ENCODE measurements around the gene SRGAP2B.
"Not testable (repeated sequence)": the region's sequence is repeated elsewhere in the genome, so short reads cannot be mapped to it uniquely, and the experiment has no call there.

Gene SRGAP2B

GRCh38 chr1:145112703-145113102, 17.6 kb upstream of the SRGAP2B start:
- not testable (repeated sequence) for H3K27ac Mint-ChIP-seq, H3K4me3 Mint-ChIP-seq

DNA sequence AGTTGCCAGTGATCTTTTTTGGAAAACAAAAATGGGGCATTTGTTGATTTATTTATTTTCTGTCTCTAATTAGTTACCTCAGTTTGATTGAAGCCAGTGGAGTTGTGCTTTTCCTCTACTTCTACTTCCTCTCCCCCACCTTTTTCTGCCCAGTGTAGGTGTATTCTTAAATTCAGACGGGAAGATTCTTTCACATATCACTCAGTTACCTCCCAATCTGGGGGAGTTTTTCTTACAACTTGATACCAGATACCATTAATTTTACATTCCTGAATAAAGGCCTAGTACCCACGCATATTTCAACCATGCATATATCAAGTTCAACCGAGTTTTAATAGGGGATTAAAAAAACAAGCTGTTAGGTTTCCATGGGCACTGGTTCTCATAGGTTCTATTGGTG, 16.5 kb upstream of the SRGAP2B start:
- H3K36me3 Mint-ChIP-seq (ENCODE audit: low read depth); H3K4me3 Mint-ChIP-seq; H3K4me1 Mint-ChIP-seq; H3K27ac Mint-ChIP-seq; H3K27me3 Mint-ChIP-seq (ENCODE audit: low read depth); H3K9me3 Mint-ChIP-seq: not testable (repeated sequence)

More at GRCh38 chr1:145112703-145113102, 17.6 kb upstream of the SRGAP2B start:
- not testable (repeated sequence) for H3K9me3 Mint-ChIP-seq; H3K36me3 Mint-ChIP-seq (ENCODE audit: low read depth); H3K27me3 Mint-ChIP-seq (ENCODE audit: low read depth); H3K4me1 Mint-ChIP-seq

DNA sequence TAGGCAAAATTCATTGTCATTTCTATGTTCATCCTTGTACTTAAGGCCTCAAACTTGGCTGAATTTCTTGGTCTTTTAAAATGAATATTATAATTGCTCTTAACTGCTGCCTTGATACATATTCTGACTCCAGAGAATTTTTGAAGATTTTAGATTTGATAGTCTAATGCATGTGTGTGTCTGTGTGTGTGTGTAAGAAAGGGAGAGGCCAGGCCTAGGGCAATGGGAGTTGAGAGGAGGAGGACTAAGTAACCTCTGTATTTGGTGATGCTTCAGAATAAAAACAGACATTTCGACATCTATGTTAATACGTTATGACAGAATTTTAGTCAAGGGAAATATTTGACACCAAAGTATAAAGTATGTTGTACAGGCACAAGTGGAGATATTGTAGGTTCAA, 8.2 kb upstream of the SRGAP2B start:
- not testable (repeated sequence) for H3K9me3 Mint-ChIP-seq; H3K4me1 Mint-ChIP-seq; H3K27me3 Mint-ChIP-seq (ENCODE audit: low read depth); H3K4me3 Mint-ChIP-seq; H3K27ac Mint-ChIP-seq; H3K36me3 Mint-ChIP-seq (ENCODE audit: low read depth)

- H3K4me3 Mint-ChIP-seq; H3K36me3 Mint-ChIP-seq (ENCODE audit: low read depth); H3K27ac Mint-ChIP-seq; H3K27me3 Mint-ChIP-seq (ENCODE audit: low read depth); H3K4me1 Mint-ChIP-seq; H3K9me3 Mint-ChIP-seq: not testable (repeated sequence)
Measured at GRCh38 chr1:145101725-145102124, 6.6 kb upstream of the SRGAP2B start.

DNA sequence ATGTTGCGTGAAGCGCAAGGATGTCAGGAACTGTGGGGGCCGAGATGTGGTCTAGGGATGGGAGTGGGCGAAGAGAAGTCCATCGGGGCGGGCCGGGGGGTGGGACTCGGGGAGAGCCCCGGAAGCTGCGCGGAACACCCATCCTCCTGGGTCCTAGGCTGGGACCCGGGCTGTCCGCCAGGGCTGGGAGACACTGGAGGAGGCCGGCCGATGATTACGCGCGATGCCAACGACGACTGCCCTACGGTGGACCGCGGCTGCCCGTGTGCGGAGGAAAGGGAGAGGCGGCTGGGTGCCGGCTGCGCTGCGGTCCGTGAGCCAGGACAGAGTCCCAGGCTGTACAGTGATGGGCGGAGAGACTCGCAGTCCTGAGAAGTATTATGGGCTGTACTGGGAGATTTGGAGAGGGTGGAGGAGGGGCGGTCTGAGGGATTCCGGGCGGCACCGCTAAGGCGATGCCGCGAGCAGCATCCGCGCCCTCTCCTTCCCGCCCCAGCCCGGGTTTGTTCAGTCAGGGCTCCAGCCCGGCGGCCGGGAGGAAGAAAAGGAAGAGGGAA, 395 bp downstream of the SRGAP2B start:
- H3K9me3 Mint-ChIP-seq; H3K36me3 Mint-ChIP-seq (ENCODE audit: low read depth); H3K27me3 Mint-ChIP-seq (ENCODE audit: low read depth); H3K27ac Mint-ChIP-seq; H3K4me1 Mint-ChIP-seq: not testable (repeated sequence)
- peak overlapping the region in 2 of 3 experiments; percentile 58 to 68 for H3K4me3 Mint-ChIP-seq

DNA sequence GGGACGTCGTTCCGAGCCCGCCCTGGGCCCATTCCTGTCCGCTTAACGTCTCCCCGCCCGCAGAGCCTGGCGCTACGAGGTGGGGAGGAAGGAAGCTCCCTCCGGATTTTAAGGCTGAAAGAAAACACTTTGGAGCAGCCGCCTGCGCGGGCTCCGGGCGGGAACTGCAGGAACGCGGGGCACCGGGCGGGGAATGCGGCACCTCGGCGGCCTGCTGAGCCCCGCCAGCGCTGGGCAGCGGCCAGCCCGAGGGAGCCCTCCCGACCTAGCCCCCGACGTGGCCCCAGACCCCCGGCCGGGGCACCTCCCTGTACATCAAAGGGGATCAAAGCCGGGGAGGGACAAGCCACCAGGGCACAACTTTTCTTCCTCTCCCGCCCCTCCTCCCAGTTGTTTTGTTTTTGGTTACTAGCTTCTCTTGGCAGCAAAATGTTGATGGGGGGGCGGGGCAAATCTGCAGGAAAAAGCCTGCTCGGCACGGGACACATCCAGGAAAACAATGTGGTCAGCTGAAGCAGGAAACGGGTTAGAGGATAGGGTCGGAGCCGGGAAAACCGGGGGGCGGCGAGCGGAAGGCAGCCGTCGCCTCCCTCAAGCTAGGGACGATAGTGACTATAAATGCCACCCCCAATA, 1.5 kb downstream of the SRGAP2B start:
- not testable (repeated sequence) for H3K4me1 Mint-ChIP-seq; H3K36me3 Mint-ChIP-seq (ENCODE audit: low read depth); H3K9me3 Mint-ChIP-seq; H3K27me3 Mint-ChIP-seq (ENCODE audit: low read depth)
- Mint-ChIP-seq H3K4me3 (peak overlapping the region; percentile 95 to 98 (median 97)), H3K27ac (peak overlapping the region in 2 of 3 experiments; percentile 81 to 90)

- H3K9me3 Mint-ChIP-seq; H3K27me3 Mint-ChIP-seq (ENCODE audit: low read depth); H3K4me1 Mint-ChIP-seq; H3K4me3 Mint-ChIP-seq; H3K36me3 Mint-ChIP-seq (ENCODE audit: low read depth); H3K27ac Mint-ChIP-seq: not testable (repeated sequence)
Measured at GRCh38 chr1:145082483-145083255, 12.5 kb downstream of the SRGAP2B start.

- H3K4me3 Mint-ChIP-seq; H3K4me1 Mint-ChIP-seq; H3K9me3 Mint-ChIP-seq; H3K27ac Mint-ChIP-seq; H3K27me3 Mint-ChIP-seq (ENCODE audit: low read depth); H3K36me3 Mint-ChIP-seq (ENCODE audit: low read depth): not testable (repeated sequence)
Measured at GRCh38 chr1:145080193-145080592, 14.9 kb downstream of the SRGAP2B start.

- H3K4me1 Mint-ChIP-seq; H3K27ac Mint-ChIP-seq; H3K4me3 Mint-ChIP-seq; H3K36me3 Mint-ChIP-seq (ENCODE audit: low read depth); H3K27me3 Mint-ChIP-seq (ENCODE audit: low read depth); H3K9me3 Mint-ChIP-seq: not testable (repeated sequence)
Measured at GRCh38 chr1:145079737-145080136, 15.4 kb downstream of the SRGAP2B start.

- not testable (repeated sequence) for H3K4me3 Mint-ChIP-seq; H3K27me3 Mint-ChIP-seq (ENCODE audit: low read depth); H3K27ac Mint-ChIP-seq
Measured at GRCh38 chr1:145078787-145079370, 16.2 kb downstream of the SRGAP2B start.

DNA sequence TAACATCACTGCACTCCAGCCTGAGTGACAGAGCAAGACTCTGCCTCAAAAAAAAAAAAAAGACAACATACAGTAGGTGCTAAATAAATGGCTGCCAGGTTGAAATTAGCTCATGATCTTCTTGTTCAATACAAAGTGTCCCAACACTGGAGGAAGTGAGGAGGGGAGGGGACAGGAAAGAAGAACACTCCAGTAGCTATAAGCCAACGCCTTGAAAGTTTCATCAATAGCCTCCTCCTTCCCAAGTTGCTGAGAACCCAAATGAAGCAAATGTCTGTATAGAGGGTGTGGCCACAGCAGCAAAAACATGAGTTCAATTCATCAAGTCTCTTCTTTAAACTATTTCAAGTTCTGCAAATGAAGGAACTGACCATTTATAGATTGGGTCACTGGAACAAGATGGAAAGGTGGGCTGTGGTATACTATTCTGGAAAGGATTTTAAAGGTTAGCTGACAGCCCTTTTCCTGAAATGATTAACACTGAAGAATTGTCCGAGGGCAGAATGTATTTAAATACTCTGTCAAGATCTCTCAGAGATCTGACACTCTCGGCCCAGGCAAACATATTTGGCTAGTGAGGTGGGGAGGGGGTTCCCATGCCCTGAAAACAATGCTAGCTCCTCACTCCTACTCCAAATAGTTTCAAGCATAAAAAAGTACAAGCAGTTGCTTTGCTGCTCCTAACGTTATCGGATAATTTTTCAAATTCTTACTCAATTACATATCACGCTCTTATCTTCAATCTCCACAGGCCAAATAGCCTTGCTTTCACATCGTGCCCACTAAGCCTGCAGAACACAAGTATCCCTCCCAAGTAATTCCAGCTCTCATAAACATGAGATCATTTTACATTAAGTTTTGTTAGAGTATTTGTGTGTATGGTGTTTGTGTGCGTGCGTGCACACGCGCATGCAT, 17.0 kb downstream of the SRGAP2B start:
- not testable (repeated sequence) for H3K27me3 Mint-ChIP-seq (ENCODE audit: low read depth); H3K27ac Mint-ChIP-seq; H3K4me1 Mint-ChIP-seq; H3K9me3 Mint-ChIP-seq; H3K4me3 Mint-ChIP-seq; H3K36me3 Mint-ChIP-seq (ENCODE audit: low read depth)

More at GRCh38 chr1:145078787-145079370, 16.2 kb downstream of the SRGAP2B start:
- H3K9me3 Mint-ChIP-seq; H3K36me3 Mint-ChIP-seq (ENCODE audit: low read depth); H3K4me1 Mint-ChIP-seq: not testable (repeated sequence)

GRCh38 chr1:145076877-145077276, 18.3 kb downstream of the SRGAP2B start:
- not testable (repeated sequence) for H3K27me3 Mint-ChIP-seq (ENCODE audit: low read depth); H3K4me1 Mint-ChIP-seq; H3K27ac Mint-ChIP-seq; H3K4me3 Mint-ChIP-seq; H3K36me3 Mint-ChIP-seq (ENCODE audit: low read depth); H3K9me3 Mint-ChIP-seq

DNA sequence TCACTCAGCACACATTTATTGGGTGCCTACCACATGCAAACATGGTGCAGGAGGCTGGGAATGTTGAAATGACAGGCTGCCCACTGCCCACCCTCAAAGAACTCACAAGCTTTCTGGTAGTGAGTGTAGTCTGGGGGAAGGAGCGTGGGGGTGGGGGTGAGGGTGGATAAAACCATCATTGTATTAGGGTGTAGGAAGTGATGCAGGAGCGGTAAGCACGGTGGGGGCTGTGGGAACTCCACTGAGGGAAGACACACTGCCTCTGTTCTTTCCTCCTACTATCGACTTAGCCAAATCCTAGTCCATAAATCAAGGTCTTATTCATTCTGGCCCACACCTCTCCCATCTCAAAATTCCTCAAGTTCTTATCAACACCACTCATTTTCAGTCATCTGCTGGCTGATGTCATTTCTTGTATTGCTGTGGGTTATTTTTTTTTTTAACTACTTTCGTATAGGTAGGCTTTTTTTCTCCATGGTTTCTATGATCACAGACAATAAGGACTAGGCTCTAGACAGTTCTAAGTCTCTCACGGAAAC, 21.0 kb downstream of the SRGAP2B start:
- not testable (repeated sequence) for H3K27ac Mint-ChIP-seq; H3K4me1 Mint-ChIP-seq; H3K27me3 Mint-ChIP-seq (ENCODE audit: low read depth); H3K36me3 Mint-ChIP-seq (ENCODE audit: low read depth); H3K9me3 Mint-ChIP-seq; H3K4me3 Mint-ChIP-seq

DNA sequence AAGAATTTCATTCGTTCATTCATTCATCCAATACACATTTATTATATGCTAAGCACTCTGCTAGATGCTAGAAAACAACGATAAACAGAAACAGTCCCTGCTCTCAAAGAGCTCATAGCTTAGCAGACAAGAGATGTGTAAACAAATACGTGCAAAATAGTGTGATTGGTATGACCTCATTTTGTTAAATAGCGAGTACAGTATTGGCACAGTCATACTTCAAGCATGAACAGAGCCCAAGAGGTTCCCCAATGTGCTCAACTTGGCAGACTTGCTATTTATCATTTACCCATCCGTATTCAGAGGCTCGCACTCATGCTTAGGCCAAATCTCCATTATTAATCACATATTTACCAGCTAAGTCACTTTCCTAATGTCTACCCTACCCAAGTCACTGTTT, 23.6 kb downstream of the SRGAP2B start:
- H3K27me3 Mint-ChIP-seq (ENCODE audit: low read depth); H3K27ac Mint-ChIP-seq; H3K4me3 Mint-ChIP-seq; H3K36me3 Mint-ChIP-seq (ENCODE audit: low read depth); H3K9me3 Mint-ChIP-seq; H3K4me1 Mint-ChIP-seq: not testable (repeated sequence)
